HG03460 (cell line): Measurements from ENCODE around the gene TMEM114.

ENCODE experiments used
- ATAC-seq: cut with Tn5 transposase; IDR thresholded peaks from one replicate; pipeline ENCODE4 v1.9.1; 2021; ENCODE audit not compliant: unreplicated experiment

TMEM114 gene

GRCh38 chr16:8551388-8552332 lies 38.7 kb downstream of the TMEM114 start:
- ATAC-seq, result no peak

- ATAC-seq, result no peak
Observed at GRCh38 chr16:8550728-8551387, 39.5 kb downstream of the TMEM114 start.

GRCh38 chr16:8549843-8550412 lies 40.4 kb downstream of the TMEM114 start:
- ATAC-seq, result no peak

- no peak for ATAC-seq
Observed at GRCh38 chr16:8548166-8548565, 42.1 kb downstream of the TMEM114 start.

GRCh38 chr16:8547762-8548161 lies 42.5 kb downstream of the TMEM114 start:
- no peak for ATAC-seq

GRCh38 chr16:8544406-8544805 lies 45.9 kb downstream of the TMEM114 start:
- no peak for ATAC-seq

- ATAC-seq, result no peak
Observed at GRCh38 chr16:8543258-8543657, 47.1 kb downstream of the TMEM114 start.

- ATAC-seq, result no peak
Observed at GRCh38 chr16:8542393-8542792, 47.9 kb downstream of the TMEM114 start.

GRCh38 chr16:8541868-8542267 lies 48.4 kb downstream of the TMEM114 start:
- ATAC-seq, result no peak

- ATAC-seq, result no peak
Observed at GRCh38 chr16:8537691-8538342, 52.5 kb downstream of the TMEM114 start.

GRCh38 chr16:8533509-8533908 lies 56.8 kb downstream of the TMEM114 start:
- ATAC-seq, result no peak

- no peak for ATAC-seq
Observed at GRCh38 chr16:8530752-8531384, 59.4 kb downstream of the TMEM114 start.

- ATAC-seq, result no peak
Observed at GRCh38 chr16:8528471-8528870, 61.8 kb downstream of the TMEM114 start.

GRCh38 chr16:8523932-8524331 lies 66.4 kb downstream of the TMEM114 start:
- no peak for ATAC-seq

GRCh38 chr16:8522757-8523156 lies 67.6 kb downstream of the TMEM114 start:
- ATAC-seq, result no peak

- ATAC-seq, result no peak
Observed at GRCh38 chr16:8519643-8520042, 70.7 kb downstream of the TMEM114 start.
